ENCODE measurements around the gene CCDC137. TPM values are rescaled to one million over a fixed set of nuclear protein-coding genes. Genes with fewer than 3 reads are reported as not detected.

CCDC137 gene
- total and polyA plus RNA-seq, 4 donors = 3.9 to 25.9 (median 16.5) TPM

DNA sequence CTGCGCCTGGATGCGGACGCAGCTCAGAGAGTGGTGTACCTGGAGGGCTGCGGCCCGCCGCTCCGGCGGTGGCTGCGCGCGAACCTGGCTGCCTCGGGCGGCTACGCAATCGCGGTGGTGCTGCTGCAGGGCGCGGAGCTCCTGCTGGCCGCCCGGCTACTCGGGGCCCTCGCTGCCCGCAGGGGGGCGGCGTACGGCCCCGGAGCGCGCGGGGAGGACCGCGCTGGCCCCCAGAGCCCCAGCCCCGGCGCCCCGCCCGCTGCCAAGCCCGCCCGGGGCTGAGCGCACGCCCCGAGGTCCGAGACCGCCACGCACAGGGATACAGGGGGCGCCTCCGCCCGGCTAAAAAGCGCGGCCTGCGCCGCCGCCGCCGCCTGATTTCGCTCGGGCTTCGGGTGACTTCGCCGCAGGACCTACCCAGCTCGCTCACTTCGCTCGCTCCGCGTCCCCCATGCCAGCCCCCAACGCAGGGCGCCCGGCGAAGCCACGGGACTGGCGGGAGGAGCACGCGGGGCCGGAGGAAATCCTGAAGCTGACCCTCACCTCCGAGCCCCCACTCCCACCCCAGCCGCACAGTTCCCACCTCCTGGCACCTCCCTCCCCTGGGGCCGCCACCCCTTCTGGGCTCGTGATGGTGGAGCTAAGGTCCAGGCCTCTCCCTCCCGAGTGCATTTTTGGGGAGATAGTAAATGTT is 18.4 kb upstream of the CCDC137 start:
- DNase-seq (ENCODE audit: low read depth in 4 of 6, low spot score in 6 of 6) = peak in 1 of 6 donors; percentile 1
- no peak overlapping the region for H3K4me3 ChIP-seq (ENCODE audit: low read depth, low read length)
- peaks cover 4% of the 10 kb centered on the region for H3K4me1 ChIP-seq (ENCODE audit: control insufficient read depth, insufficient read depth, low read length)
- H3K36me3 ChIP-seq (ENCODE audit: control insufficient read depth, insufficient read depth, low read length) = peaks cover 14% of the 10 kb centered on the region
- 2% methylated on average over 71 of the region's 78 CpGs for WGBS (ENCODE audit: insufficient coverage)
- H3K27ac ChIP-seq (ENCODE audit: low read depth, low read length) = no peak overlapping the region
- H3K27me3 ChIP-seq (ENCODE audit: control insufficient read depth, insufficient read depth, low read length) = peaks cover 41% of the 10 kb centered on the region
- peaks cover 3% of the 10 kb centered on the region for H3K9me3 ChIP-seq (ENCODE audit: control insufficient read depth, insufficient read depth, low read length)

DNA sequence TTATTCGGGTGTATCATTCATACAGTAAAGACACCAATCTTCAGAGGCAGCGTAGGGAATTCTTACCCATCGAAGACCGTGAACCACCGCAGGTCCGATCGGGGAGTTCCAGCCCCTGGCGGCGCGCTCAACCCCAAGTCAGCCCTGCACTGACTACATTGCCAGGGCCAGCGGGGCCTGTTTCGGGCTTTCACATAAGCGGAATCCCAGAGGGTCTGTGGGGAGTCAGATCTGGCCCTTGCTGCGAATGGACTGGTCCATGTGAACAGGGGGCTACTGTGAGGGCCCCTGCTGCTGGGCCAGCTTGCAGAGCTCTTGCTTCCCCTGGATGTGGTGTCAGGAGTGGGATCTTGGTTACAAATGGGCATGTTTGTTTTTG is 17.8 kb upstream of the CCDC137 start:
- Histone ChIP-seq H3K4me1 (ENCODE audit: control insufficient read depth, insufficient read depth, low read length) (peaks cover 8% of the 10 kb centered on the region), H3K9me3 (ENCODE audit: control insufficient read depth, insufficient read depth, low read length) (peaks cover 3% of the 10 kb centered on the region), H3K4me3 (ENCODE audit: low read depth, low read length) (no peak overlapping the region), H3K27ac (ENCODE audit: low read depth, low read length) (no peak overlapping the region), H3K27me3 (ENCODE audit: control insufficient read depth, insufficient read depth, low read length) (peaks cover 45% of the 10 kb centered on the region), H3K36me3 (ENCODE audit: control insufficient read depth, insufficient read depth, low read length) (peaks cover 14% of the 10 kb centered on the region)
- no peak for DNase-seq (ENCODE audit: low read depth in 4 of 6, low spot score in 6 of 6)
- WGBS (ENCODE audit: insufficient coverage) = 70% methylated on average over 8 of the region's 14 CpGs

- Histone ChIP-seq H3K9me3 (ENCODE audit: control insufficient read depth, insufficient read depth, low read length) (peaks cover 3% of the 10 kb centered on the region), H3K27ac (ENCODE audit: low read depth, low read length) (no peak overlapping the region), H3K4me3 (ENCODE audit: low read depth, low read length) (no peak overlapping the region), H3K27me3 (ENCODE audit: control insufficient read depth, insufficient read depth, low read length) (peaks cover 47% of the 10 kb centered on the region), H3K36me3 (ENCODE audit: control insufficient read depth, insufficient read depth, low read length) (peaks cover 2% of the 10 kb centered on the region), H3K4me1 (ENCODE audit: control insufficient read depth, insufficient read depth, low read length) (peaks cover 8% of the 10 kb centered on the region)
- no peak for DNase-seq (ENCODE audit: low read depth in 4 of 6, low spot score in 6 of 6)
- 62% methylated on average over 3 of the region's 9 CpGs for WGBS (ENCODE audit: insufficient coverage)
These were observed 15.6 kb upstream of the CCDC137 start for GRCh38 chr17:81650951-81651350.

GRCh38 chr17:81651692-81652091 is 14.8 kb upstream of the CCDC137 start:
- 82% methylated on average over 8 of the region's 10 CpGs for WGBS (ENCODE audit: insufficient coverage)
- no peak for DNase-seq (ENCODE audit: low read depth in 4 of 6, low spot score in 6 of 6)
- Histone ChIP-seq H3K27ac (ENCODE audit: low read depth, low read length) (no peak overlapping the region), H3K36me3 (ENCODE audit: control insufficient read depth, insufficient read depth, low read length) (peaks cover 2% of the 10 kb centered on the region), H3K27me3 (ENCODE audit: control insufficient read depth, insufficient read depth, low read length) (peaks cover 47% of the 10 kb centered on the region), H3K4me3 (ENCODE audit: low read depth, low read length) (no peak overlapping the region), H3K9me3 (ENCODE audit: control insufficient read depth, insufficient read depth, low read length) (peaks cover 3% of the 10 kb centered on the region), H3K4me1 (ENCODE audit: control insufficient read depth, insufficient read depth, low read length) (peaks cover 8% of the 10 kb centered on the region)

- H3K27me3 ChIP-seq (ENCODE audit: control insufficient read depth, insufficient read depth, low read length) = peaks cover 37% of the 10 kb centered on the region
- H3K36me3 ChIP-seq (ENCODE audit: control insufficient read depth, insufficient read depth, low read length) = peaks cover 2% of the 10 kb centered on the region
- 20% methylated on average over 25 of the region's 27 CpGs for WGBS (ENCODE audit: insufficient coverage)
- H3K9me3 ChIP-seq (ENCODE audit: control insufficient read depth, insufficient read depth, low read length) = peaks cover 3% of the 10 kb centered on the region
- no peak overlapping the region for H3K4me3 ChIP-seq (ENCODE audit: low read depth, low read length)
- H3K27ac ChIP-seq (ENCODE audit: low read depth, low read length) = no peak overlapping the region
- DNase-seq (ENCODE audit: low read depth in 4 of 6, low spot score in 6 of 6) = no peak
- peaks cover 8% of the 10 kb centered on the region for H3K4me1 ChIP-seq (ENCODE audit: control insufficient read depth, insufficient read depth, low read length)
These were observed 13.4 kb upstream of the CCDC137 start for GRCh38 chr17:81652906-81653771.

DNA sequence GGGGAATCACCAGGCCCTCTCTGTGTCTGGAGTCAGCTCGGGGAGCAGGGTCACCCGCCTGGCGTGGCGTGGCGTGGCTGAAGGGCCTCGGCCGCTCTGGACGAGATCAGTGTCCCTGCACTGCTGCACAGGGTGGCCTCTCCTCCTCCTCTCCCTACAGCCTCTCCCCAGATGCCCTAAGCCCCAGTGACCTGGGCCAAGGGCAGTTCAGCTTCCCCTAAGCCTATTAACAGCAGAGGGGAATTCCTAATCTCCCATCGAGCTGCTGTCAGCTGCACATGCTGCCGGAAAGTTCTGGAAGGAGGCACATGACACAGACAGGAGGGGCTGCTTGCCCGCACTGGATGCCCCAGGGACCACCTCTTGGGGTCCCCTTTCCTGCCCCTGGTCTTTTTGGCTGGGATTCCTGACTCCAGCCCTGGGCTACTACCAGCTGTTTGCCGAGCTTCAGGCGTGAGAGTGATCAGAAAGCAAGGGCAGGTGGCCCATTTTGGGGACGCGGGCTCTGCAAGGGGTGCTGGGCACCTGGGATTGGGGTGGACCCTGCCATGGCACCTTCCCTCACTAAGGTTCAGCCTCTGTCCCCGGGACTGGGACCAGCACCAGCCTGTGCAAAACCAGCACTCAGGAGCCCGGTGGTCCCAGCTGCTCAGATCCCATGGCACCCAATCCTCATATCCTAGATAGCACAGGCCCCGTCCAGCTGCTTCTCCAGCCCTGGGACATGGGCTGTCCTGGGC is 11.0 kb upstream of the CCDC137 start:
- peaks cover 6% of the 10 kb centered on the region for H3K4me1 ChIP-seq (ENCODE audit: control insufficient read depth, insufficient read depth, low read length)
- no peak for DNase-seq (ENCODE audit: low read depth in 4 of 6, low spot score in 6 of 6)
- no peak overlapping the region for H3K4me3 ChIP-seq (ENCODE audit: low read depth, low read length)
- no peaks in the 10 kb centered on the region for H3K9me3 ChIP-seq (ENCODE audit: control insufficient read depth, insufficient read depth, low read length)
- no peak overlapping the region for H3K27ac ChIP-seq (ENCODE audit: low read depth, low read length)
- peaks cover 2% of the 10 kb centered on the region for H3K36me3 ChIP-seq (ENCODE audit: control insufficient read depth, insufficient read depth, low read length)
- H3K27me3 ChIP-seq (ENCODE audit: control insufficient read depth, insufficient read depth, low read length) = peaks cover 16% of the 10 kb centered on the region
- WGBS (ENCODE audit: insufficient coverage) = 84% methylated on average over 18 of the region's 18 CpGs

DNA sequence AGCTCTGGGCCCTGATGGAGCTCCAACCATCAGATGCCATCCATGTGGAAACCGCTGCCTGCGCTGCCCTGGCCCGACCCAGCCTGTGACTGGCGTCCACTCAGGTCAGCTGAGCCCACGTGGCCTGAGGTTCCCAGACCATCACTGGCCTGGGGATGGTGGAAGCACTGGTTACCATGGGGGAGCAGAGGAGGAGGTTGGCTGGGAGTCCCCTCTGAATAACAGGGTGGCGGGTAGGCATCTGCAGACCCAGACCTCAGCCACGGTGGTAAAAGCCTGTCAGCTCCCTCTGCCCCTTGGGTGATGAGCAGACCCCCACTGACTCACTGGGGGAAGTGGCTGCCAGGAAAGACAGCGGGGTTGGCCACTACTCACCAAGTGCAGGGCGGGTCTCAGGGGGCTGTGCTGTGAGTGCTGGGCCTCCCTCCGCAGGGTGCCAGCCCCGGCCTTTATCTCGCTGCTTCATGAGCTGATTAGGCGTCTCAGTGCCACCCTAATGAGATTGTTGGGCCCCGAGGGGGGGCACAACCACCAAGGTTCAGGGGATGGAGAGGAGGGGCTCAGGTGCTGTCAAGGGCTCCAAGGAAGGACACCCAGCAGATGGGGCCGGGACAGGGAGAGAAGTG is 10.3 kb upstream of the CCDC137 start, which contains the start of gene PDE6G:
TSS of gene PDE6G (minus strand) at position 425 of the 626 bp plus-strand sequence. CDS start 3,237 bp downstream, outside the sequence.
- H3K4me1 ChIP-seq (ENCODE audit: control insufficient read depth, insufficient read depth, low read length) = peaks cover 6% of the 10 kb centered on the region
- H3K9me3 ChIP-seq (ENCODE audit: control insufficient read depth, insufficient read depth, low read length) = no peaks in the 10 kb centered on the region
- H3K4me3 ChIP-seq (ENCODE audit: low read depth, low read length) = no peak within 1 kb of the TSS
- peaks cover 12% of the 10 kb centered on the region for H3K27me3 ChIP-seq (ENCODE audit: control insufficient read depth, insufficient read depth, low read length)
- DNase-seq (ENCODE audit: low read depth in 4 of 6, low spot score in 6 of 6) = no peak
- H3K36me3 ChIP-seq (ENCODE audit: control insufficient read depth, insufficient read depth, low read length) = peaks cover 2% of the 10 kb centered on the region
- WGBS (ENCODE audit: insufficient coverage) = 79% methylated on average over 15 of the region's 15 CpGs
- H3K27ac ChIP-seq (ENCODE audit: low read depth, low read length) = no peak within 1 kb of the TSS

DNA sequence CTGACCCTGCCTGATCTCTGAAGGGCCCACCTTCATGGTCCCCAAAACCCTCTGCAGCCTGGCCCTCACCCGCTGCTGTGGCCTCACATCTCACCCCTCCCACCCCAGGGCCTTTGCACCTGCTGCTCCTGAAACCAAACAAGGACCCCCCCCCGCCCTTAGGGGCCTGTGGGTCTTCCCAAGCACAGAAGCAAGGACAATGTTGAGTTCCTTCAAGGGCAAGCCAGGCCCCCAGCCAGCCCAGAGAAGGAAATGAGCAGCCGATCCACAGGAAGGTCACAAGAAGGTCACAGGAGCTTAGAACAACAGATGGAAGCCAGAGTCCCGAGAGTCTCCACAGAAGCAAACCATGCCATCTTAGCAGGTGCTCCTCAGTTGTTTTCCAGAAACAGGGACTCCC is 9.7 kb upstream of the CCDC137 start:
- Histone ChIP-seq H3K4me1 (ENCODE audit: control insufficient read depth, insufficient read depth, low read length) (peaks cover 6% of the 10 kb centered on the region), H3K9me3 (ENCODE audit: control insufficient read depth, insufficient read depth, low read length) (no peaks in the 10 kb centered on the region), H3K27ac (ENCODE audit: low read depth, low read length) (no peak overlapping the region), H3K36me3 (ENCODE audit: control insufficient read depth, insufficient read depth, low read length) (peaks cover 2% of the 10 kb centered on the region), H3K27me3 (ENCODE audit: control insufficient read depth, insufficient read depth, low read length) (peaks cover 11% of the 10 kb centered on the region), H3K4me3 (ENCODE audit: low read depth, low read length) (no peak overlapping the region)
- no peak for DNase-seq (ENCODE audit: low read depth in 4 of 6, low spot score in 6 of 6)
- WGBS (ENCODE audit: insufficient coverage) = 51% methylated on average over 3 of the region's 4 CpGs

- WGBS (ENCODE audit: insufficient coverage) = 78% methylated on average over 4 of the region's 5 CpGs
These were observed 7.5 kb upstream of the CCDC137 start for GRCh38 chr17:81659038-81659437.

More at GRCh38 chr17:81659038-81659437, 7.5 kb upstream of the CCDC137 start:
- Histone ChIP-seq H3K27ac (ENCODE audit: low read depth, low read length) (no peak overlapping the region), H3K4me3 (ENCODE audit: low read depth, low read length) (no peak overlapping the region), H3K4me1 (ENCODE audit: control insufficient read depth, insufficient read depth, low read length) (no peaks in the 10 kb centered on the region), H3K27me3 (ENCODE audit: control insufficient read depth, insufficient read depth, low read length) (no peaks in the 10 kb centered on the region), H3K36me3 (ENCODE audit: control insufficient read depth, insufficient read depth, low read length) (peaks cover 5% of the 10 kb centered on the region), H3K9me3 (ENCODE audit: control insufficient read depth, insufficient read depth, low read length) (no peaks in the 10 kb centered on the region)
- DNase-seq (ENCODE audit: low read depth in 4 of 6, low spot score in 6 of 6) = no peak

All from spinal cord (tissue), 10 donors.